Trophoblast cell (in vitro differentiated cells and primary cell): ENCODE measurements around the gene PLD2.

Experiments
- DNase-seq, 2 donors: peaks; one replicate each; pipeline ENCODE4 v3.0.0-alpha.2; 2016
- H2AFZ ChIP-seq: 2 replicates; pipeline ENCODE4 v1.6.1; 2013; ENCODE audit warnings: low read length, moderate library complexity, mild to moderate bottlenecking; ENCODE audit not compliant: insufficient read depth, poor library complexity
- H2AK5ac ChIP-seq: 2 replicates; pipeline ENCODE4 v1.6.1; 2013; ENCODE audit warnings: mild to moderate bottlenecking, low read length
- H2BK120ac ChIP-seq: 2 replicates; pipeline ENCODE4 v1.6.1; 2013; ENCODE audit warnings: low read length, mild to moderate bottlenecking, moderate library complexity; ENCODE audit not compliant: insufficient read depth, poor library complexity
- H2BK12ac ChIP-seq: 2 replicates; pipeline ENCODE4 v1.6.1; 2013; ENCODE audit warnings: mild to moderate bottlenecking, low read length, moderate library complexity
- H2BK5ac ChIP-seq: 2 replicates; pipeline ENCODE4 v1.6.1; 2013; ENCODE audit warnings: low read length, low read depth, moderate library complexity, mild to moderate bottlenecking; ENCODE audit not compliant: poor library complexity
- H3K14ac ChIP-seq: 2 replicates; pipeline ENCODE4 v1.6.1; 2013; ENCODE audit warnings: mild to moderate bottlenecking, low read length
- H3K18ac ChIP-seq: 2 replicates; pipeline ENCODE4 v1.6.1; 2013; ENCODE audit warnings: mild to moderate bottlenecking, low read length
- H3K23ac ChIP-seq: 2 replicates; pipeline ENCODE4 v1.6.1; 2013; ENCODE audit warnings: low read length
- H3K27ac ChIP-seq: 2 replicates; pipeline ENCODE4 v1.5.1; 2013; ENCODE audit warnings: low read depth, mild to moderate bottlenecking, inconsistent platforms, low read length, moderate library complexity
- H3K27me3 ChIP-seq: 2 replicates; pipeline ENCODE4 v1.6.1; 2013; ENCODE audit warnings: inconsistent platforms, mild to moderate bottlenecking, low read length, moderate library complexity; ENCODE audit not compliant: insufficient read depth
- H3K36me3 ChIP-seq, 2 experiments: 1 replicate in 1 of 2; 2 replicates in 1 of 2; pipeline ENCODE4 v1.6.1; 2013; ENCODE audit warnings: low read length in 2 of 2, mild to moderate bottlenecking in 2 of 2, moderate library complexity in 1 of 2; ENCODE audit not compliant: insufficient read depth in 2 of 2, control insufficient read depth in 1 of 2
- H3K4ac ChIP-seq: 2 replicates; pipeline ENCODE4 v1.6.1; 2013; ENCODE audit warnings: low read depth, mild to moderate bottlenecking, low read length, moderate library complexity
- H3K4me1 ChIP-seq, 2 experiments: 1 replicate in 1 of 2; 2 replicates in 1 of 2; pipeline ENCODE4 v1.6.1; 2013; ENCODE audit warnings: low read length in 2 of 2, mild to moderate bottlenecking in 2 of 2, moderate library complexity in 1 of 2; ENCODE audit not compliant: insufficient read depth in 2 of 2, control insufficient read depth in 1 of 2
- H3K4me2 ChIP-seq: 2 replicates; pipeline ENCODE4 v1.6.1; 2013; ENCODE audit warnings: inconsistent platforms, mild to moderate bottlenecking, low read length, moderate library complexity
- H3K4me3 ChIP-seq: 2 replicates; pipeline ENCODE4 v1.5.1; 2013; ENCODE audit warnings: mild to moderate bottlenecking, low read depth, low read length, inconsistent platforms
- H3K79me1 ChIP-seq: one replicate; pipeline ENCODE4 v1.6.1; 2013; ENCODE audit warnings: low read length
- H3K79me2 ChIP-seq: 2 replicates; pipeline ENCODE4 v1.6.1; 2013; ENCODE audit warnings: low read length, mild to moderate bottlenecking; ENCODE audit not compliant: control insufficient read depth, insufficient read depth, poor library complexity
- H3K9ac ChIP-seq: 2 replicates; pipeline ENCODE4 v1.6.1; 2013; ENCODE audit warnings: mild to moderate bottlenecking, low read length
- H3K9me3 ChIP-seq: 2 replicates; pipeline ENCODE4 v1.6.1; 2013; ENCODE audit warnings: low read depth, mild to moderate bottlenecking, control low read depth, inconsistent platforms, low read length; ENCODE audit not compliant: insufficient read depth
- H4K12ac ChIP-seq: 2 replicates; pipeline ENCODE4 v1.6.1; 2013; ENCODE audit warnings: low read depth, mild to moderate bottlenecking, low read length, moderate library complexity
- H4K8ac ChIP-seq: 2 replicates; pipeline ENCODE4 v1.6.1; 2013; ENCODE audit warnings: low read depth, mild to moderate bottlenecking, low read length, moderate library complexity
- H4K91ac ChIP-seq: one replicate; pipeline ENCODE4 v1.6.1; 2013; ENCODE audit warnings: low read depth, mild to moderate bottlenecking, low read length, moderate library complexity
- WGBS: extraction: QIAGEN DNeasy Blood & Tissue Kit; methylation state at CpG from one replicate; pipeline ENCODE4 v1.1.7; 2013; ENCODE audit warnings: missing lambda C conversion rate; ENCODE audit not compliant: insufficient read length, insufficient coverage; ENCODE audit errors: extremely low coverage; 5-methylcytosine and 5-hydroxymethylcytosine counted together

PLD2 gene

GRCh38 chr17:4839965-4840892 is 33.3 kb downstream of the PLD2 start:
- Histone ChIP-seq H4K8ac (no peak overlapping the region), H3K23ac (no peak overlapping the region), H4K91ac (no peak overlapping the region), H4K12ac (no peak overlapping the region), H3K4me3 (no peak overlapping the region), H2AK5ac (no peak overlapping the region), H2BK5ac (no peak overlapping the region), H2BK120ac (no peak overlapping the region), H3K4ac (peak overlapping the region; percentile 89), H3K4me1 (peaks cover 3 to 12% of the 10 kb centered on the region in 2 experiments), H3K4me2 (no peak overlapping the region), H2BK12ac (peak overlapping the region; percentile 23), H3K9ac (no peak overlapping the region), H3K27ac (no peak overlapping the region), H2AFZ (no peak overlapping the region), H3K14ac (no peak overlapping the region), H3K79me2 (peaks cover 18% of the 10 kb centered on the region), H3K36me3 (peaks cover 8 to 15% of the 10 kb centered on the region in 2 experiments), H3K9me3 (no peaks in the 10 kb centered on the region), H3K79me1 (no peaks in the 10 kb centered on the region), H3K27me3 (no peaks in the 10 kb centered on the region), H3K18ac (no peak overlapping the region)
- no peak for DNase-seq
- WGBS, result 100% methylated on average over 1 of the region's 8 CpGs

GRCh38 chr17:4840893-4841242 is 33.9 kb downstream of the PLD2 start:
- H3K4me1 ChIP-seq, result peaks cover under 1 to 7% of the 10 kb centered on the region in 2 experiments
- H3K18ac ChIP-seq, result no peak overlapping the region
- H4K91ac ChIP-seq, result no peak overlapping the region
- DNase-seq, result no peak
- H2BK120ac ChIP-seq, result no peak overlapping the region
- no CpG with 5 or more reads among the region's 10 CpGs for WGBS
- H4K12ac ChIP-seq, result no peak overlapping the region
- H2AFZ ChIP-seq, result no peak overlapping the region
- no peak overlapping the region for H3K9ac ChIP-seq
- peaks cover 18% of the 10 kb centered on the region for H3K79me2 ChIP-seq
- H3K9me3 ChIP-seq, result no peaks in the 10 kb centered on the region
- H4K8ac ChIP-seq, result no peak overlapping the region
- no peak overlapping the region for H3K4me3 ChIP-seq
- H3K27me3 ChIP-seq, result no peaks in the 10 kb centered on the region
- H2AK5ac ChIP-seq, result no peak overlapping the region
- no peak overlapping the region for H3K23ac ChIP-seq
- no peaks in the 10 kb centered on the region for H3K79me1 ChIP-seq
- H3K4me2 ChIP-seq, result no peak overlapping the region
- H2BK12ac ChIP-seq, result peak overlapping the region; percentile 23
- H3K27ac ChIP-seq, result no peak overlapping the region
- no peak overlapping the region for H2BK5ac ChIP-seq
- peak overlapping the region; percentile 89 for H3K4ac ChIP-seq
- no peak overlapping the region for H3K14ac ChIP-seq
- peaks cover 8 to 15% of the 10 kb centered on the region in 2 experiments for H3K36me3 ChIP-seq

- Histone ChIP-seq H3K4me1 (peaks cover 0 to 19% of the 10 kb centered on the region in 2 experiments), H3K27me3 (no peaks in the 10 kb centered on the region), H2AFZ (no peak overlapping the region), H2BK120ac (no peak overlapping the region), H3K36me3 (peaks cover 8 to 15% of the 10 kb centered on the region in 2 experiments), H3K79me2 (peaks cover 14% of the 10 kb centered on the region), H3K79me1 (no peaks in the 10 kb centered on the region), H3K9ac (no peak overlapping the region), H3K18ac (no peak overlapping the region), H3K4ac (peak overlapping the region; percentile 27), H3K14ac (no peak overlapping the region), H2AK5ac (no peak overlapping the region), H4K8ac (no peak overlapping the region), H2BK5ac (no peak overlapping the region), H3K27ac (no peak overlapping the region), H3K23ac (no peak overlapping the region), H3K4me2 (no peak overlapping the region), H2BK12ac (no peak overlapping the region), H3K4me3 (no peak overlapping the region), H4K12ac (no peak overlapping the region), H4K91ac (no peak overlapping the region), H3K9me3 (no peaks in the 10 kb centered on the region)
- WGBS, result no CpG with 5 or more reads among the region's 3 CpGs
- DNase-seq, result no peak
These were observed 35.4 kb downstream of the PLD2 start for GRCh38 chr17:4842376-4842775.

DNA sequence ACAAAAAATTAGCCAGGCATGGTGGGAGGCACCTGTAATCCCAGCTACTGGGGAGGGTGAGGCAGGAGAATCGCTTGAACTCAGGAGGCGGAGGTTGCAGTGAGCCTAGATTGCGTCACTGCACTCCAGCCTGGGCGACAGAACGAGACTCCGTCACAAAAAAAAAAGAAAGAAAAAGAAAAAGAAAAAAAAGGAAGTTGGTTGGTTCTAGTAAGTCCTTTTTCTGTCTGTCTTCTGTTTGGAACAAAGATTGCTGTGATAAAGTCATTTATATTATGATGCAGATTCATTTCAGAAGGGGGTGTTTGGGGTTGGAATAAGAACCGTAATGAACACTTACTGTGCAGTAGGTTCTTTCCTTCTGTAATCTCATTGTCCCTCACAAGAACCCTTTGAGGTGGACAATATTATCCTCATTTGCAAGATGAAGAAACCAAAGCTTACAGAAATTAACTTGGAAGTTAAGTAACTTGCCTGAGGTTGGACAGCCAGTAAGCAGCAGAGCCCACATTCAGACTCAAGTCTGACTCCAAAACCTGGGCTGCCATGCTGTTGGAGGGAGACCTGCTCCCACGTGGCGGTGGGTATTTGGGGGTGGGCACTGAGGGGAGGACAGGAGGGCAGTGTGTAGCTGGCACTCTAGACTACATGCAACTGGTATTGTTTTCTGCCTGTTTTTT is 36.5 kb downstream of the PLD2 start:
- H3K9ac ChIP-seq, result no peak overlapping the region
- H4K91ac ChIP-seq, result no peak overlapping the region
- no peak overlapping the region for H3K14ac ChIP-seq
- DNase-seq, result no peak
- H3K79me2 ChIP-seq, result peaks cover 14% of the 10 kb centered on the region
- H2AFZ ChIP-seq, result no peak overlapping the region
- H2BK5ac ChIP-seq, result no peak overlapping the region
- H3K79me1 ChIP-seq, result peaks cover 7% of the 10 kb centered on the region
- H3K23ac ChIP-seq, result no peak overlapping the region
- H3K4ac ChIP-seq, result peak overlapping the region; percentile 15
- H4K12ac ChIP-seq, result no peak overlapping the region
- peaks cover 8 to 24% of the 10 kb centered on the region in 2 experiments for H3K4me1 ChIP-seq
- no peaks in the 10 kb centered on the region for H3K27me3 ChIP-seq
- H4K8ac ChIP-seq, result no peak overlapping the region
- no peak overlapping the region for H3K4me2 ChIP-seq
- no CpG with 5 or more reads among the region's 9 CpGs for WGBS
- no peak overlapping the region for H3K27ac ChIP-seq
- no peak overlapping the region for H2BK12ac ChIP-seq
- no peak overlapping the region for H3K4me3 ChIP-seq
- H2AK5ac ChIP-seq, result no peak overlapping the region
- H3K36me3 ChIP-seq, result peaks cover 3 to 8% of the 10 kb centered on the region in 2 experiments
- H3K9me3 ChIP-seq, result no peaks in the 10 kb centered on the region
- no peak overlapping the region for H3K18ac ChIP-seq
- no peak overlapping the region for H2BK120ac ChIP-seq
